ENCODE data around the gene IL19.

DNA sequence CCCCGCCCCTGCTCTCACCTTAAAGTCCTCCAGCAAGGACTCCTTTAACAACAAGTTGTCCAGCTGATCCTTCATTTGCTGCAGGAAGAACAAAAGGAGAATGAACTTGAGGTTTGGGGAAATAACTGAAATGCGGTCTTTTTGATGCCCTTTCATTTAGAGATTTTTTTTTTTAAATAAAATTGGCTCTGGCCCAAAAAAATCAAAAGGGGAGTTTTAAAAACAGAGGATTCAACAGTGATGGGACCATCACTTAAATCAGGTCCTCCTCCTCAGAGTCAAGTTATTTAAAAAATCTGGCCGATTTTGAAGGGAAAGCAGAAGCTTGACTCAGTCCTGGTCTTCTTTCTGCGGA is 742 bp downstream of the IL19 start:
- TF ChIP-seq CTCF (IDR thresholded peaks at IDR 0.05; ENCODE audit: insufficient read depth, low read length) (no peak), GABPA (IDR thresholded peaks at IDR 0.05; ENCODE audit: low read depth) (no peak)
